ENCODE results near the gene SP1. TPM values are rescaled to one million over a fixed set of nuclear protein-coding genes. Genes with fewer than 3 reads are reported as not detected.
"Not testable (repeated sequence)": the region's sequence is repeated elsewhere in the genome, so short reads cannot be mapped to it uniquely, and the experiment has no call there.

The SP1 gene
- total RNA-seq, 4 donors from 2014 or later, result 82.5 to 122 (median 111) TPM

- Histone ChIP-seq H3K9me3 (no peaks in the 10 kb centered on the region), H3K27me3 (no peaks in the 10 kb centered on the region), H3K27ac (no peak overlapping the region), H3K4me1 (peaks cover 11% of the 10 kb centered on the region), H3K4me3 (no peak overlapping the region), H3K36me3 (no peaks in the 10 kb centered on the region)
- 58% methylated on average over 21 of the region's 21 CpGs for WGBS
- no peak for TF ChIP-seq POLR2A (IDR thresholded peaks at IDR 0.05)
- TF ChIP-seq POLR2AphosphoS5 (IDR thresholded peaks at IDR 0.05), result no peak
- TF ChIP-seq, protein P1, sequence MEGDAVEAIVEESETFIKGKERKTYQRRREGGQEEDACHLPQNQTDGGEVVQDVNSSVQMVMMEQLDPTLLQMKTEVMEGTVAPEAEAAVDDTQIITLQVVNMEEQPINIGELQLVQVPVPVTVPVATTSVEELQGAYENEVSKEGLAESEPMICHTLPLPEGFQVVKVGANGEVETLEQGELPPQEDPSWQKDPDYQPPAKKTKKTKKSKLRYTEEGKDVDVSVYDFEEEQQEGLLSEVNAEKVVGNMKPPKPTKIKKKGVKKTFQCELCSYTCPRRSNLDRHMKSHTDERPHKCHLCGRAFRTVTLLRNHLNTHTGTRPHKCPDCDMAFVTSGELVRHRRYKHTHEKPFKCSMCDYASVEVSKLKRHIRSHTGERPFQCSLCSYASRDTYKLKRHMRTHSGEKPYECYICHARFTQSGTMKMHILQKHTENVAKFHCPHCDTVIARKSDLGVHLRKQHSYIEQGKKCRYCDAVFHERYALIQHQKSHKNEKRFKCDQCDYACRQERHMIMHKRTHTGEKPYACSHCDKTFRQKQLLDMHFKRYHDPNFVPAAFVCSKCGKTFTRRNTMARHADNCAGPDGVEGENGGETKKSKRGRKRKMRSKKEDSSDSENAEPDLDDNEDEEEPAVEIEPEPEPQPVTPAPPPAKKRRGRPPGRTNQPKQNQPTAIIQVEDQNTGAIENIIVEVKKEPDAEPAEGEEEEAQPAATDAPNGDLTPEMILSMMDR (IDR thresholded peaks at IDR 0.05), result peak; percentile 82
- TF ChIP-seq EP300 (IDR thresholded peaks at IDR 0.05), result no peak
- DNase-seq (ENCODE audit: low spot score in 2 of 2), result peak; percentile 90 to 92
Measured at GRCh38 chr12:53352331-53353256, 27.4 kb upstream of the SP1 start.

DNA sequence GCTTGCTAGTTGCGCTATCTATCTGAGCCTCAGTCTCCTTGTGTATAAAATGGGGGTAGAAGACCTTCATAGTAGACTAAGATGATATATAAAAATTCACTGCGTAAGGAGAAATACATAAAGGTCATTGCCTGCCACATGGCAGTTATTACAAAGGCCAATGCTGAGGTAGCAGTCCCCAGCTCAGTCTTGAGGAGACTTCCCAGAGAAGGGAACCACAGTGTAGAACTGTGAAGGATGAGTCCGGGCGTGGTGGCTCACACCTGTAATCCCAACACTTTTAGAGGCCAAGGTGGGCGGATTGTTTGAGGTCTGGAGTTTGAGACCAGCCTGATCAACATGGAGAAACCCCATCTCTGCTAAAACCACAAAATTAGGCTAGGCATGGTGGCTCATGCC is 26.7 kb upstream of the SP1 start:
- H3K27ac ChIP-seq, result no peak overlapping the region

GRCh38 chr12:53355121-53355520 is 24.9 kb upstream of the SP1 start:
- no peaks in the 10 kb centered on the region for H3K36me3 ChIP-seq
- peaks cover 11% of the 10 kb centered on the region for H3K4me1 ChIP-seq
- TF ChIP-seq EP300 (IDR thresholded peaks at IDR 0.05) (no peak), POLR2A (IDR thresholded peaks at IDR 0.05) (no peak), POLR2AphosphoS5 (IDR thresholded peaks at IDR 0.05) (no peak)
- TF ChIP-seq, protein P1 (IDR thresholded peaks at IDR 0.05), result no peak
- no peak for DNase-seq (ENCODE audit: low spot score in 2 of 2)
- no peak overlapping the region for H3K4me3 ChIP-seq
- 69% methylated on average over 3 of the region's 3 CpGs for WGBS
- no peaks in the 10 kb centered on the region for H3K9me3 ChIP-seq
- no peaks in the 10 kb centered on the region for H3K27me3 ChIP-seq
- H3K27ac ChIP-seq, result no peak overlapping the region

More for the DNA sequence above, 26.7 kb upstream of the SP1 start:
- Histone ChIP-seq H3K27me3 (no peaks in the 10 kb centered on the region), H3K36me3 (no peaks in the 10 kb centered on the region), H3K4me1 (peaks cover 11% of the 10 kb centered on the region), H3K9me3 (no peaks in the 10 kb centered on the region), H3K4me3 (no peak overlapping the region)
- no peak for DNase-seq (ENCODE audit: low spot score in 2 of 2)
- WGBS, result 88% methylated on average over 5 of the region's 5 CpGs
- TF ChIP-seq POLR2AphosphoS5 (IDR thresholded peaks at IDR 0.05), result no peak
- TF ChIP-seq, protein P1 (IDR thresholded peaks at IDR 0.05), result no peak
- no peak for TF ChIP-seq POLR2A (IDR thresholded peaks at IDR 0.05)
- no peak for TF ChIP-seq EP300 (IDR thresholded peaks at IDR 0.05)

DNA sequence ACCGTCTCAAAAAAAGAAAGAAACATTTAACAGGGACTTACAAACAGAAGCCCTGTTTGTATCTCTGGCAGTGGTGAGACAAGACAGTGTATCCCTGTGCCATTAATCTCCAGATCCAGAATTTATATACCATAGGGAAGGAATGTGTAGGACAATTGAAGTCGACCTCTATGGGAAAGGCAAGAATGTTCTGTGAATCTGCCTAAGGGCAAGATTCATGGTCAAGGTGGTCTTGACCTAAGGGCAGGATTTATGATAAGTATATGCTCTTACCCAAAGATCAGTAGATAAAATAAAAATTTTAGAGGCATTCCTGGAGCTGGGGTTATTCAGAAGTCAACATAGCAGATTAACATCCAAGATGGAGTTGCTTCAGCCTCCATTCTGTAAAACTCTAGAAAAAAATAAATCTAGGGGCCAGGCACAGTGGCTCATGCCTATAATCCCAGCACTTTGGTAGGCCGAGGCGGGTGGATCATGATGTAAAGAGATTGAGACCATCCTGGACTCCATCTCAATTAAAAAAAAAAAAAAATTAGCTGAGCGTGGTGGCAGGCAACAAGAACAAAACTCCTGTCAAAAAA is 21.0 kb upstream of the SP1 start:
- H3K9me3 ChIP-seq, result no peaks in the 10 kb centered on the region
- H3K27me3 ChIP-seq, result no peaks in the 10 kb centered on the region
- no peak for TF ChIP-seq POLR2A (IDR thresholded peaks at IDR 0.05)
- no peaks in the 10 kb centered on the region for H3K4me1 ChIP-seq
- 81% methylated on average over 5 of the region's 5 CpGs for WGBS
- DNase-seq (ENCODE audit: low spot score in 2 of 2), result no peak
- H3K27ac ChIP-seq, result no peak overlapping the region
- H3K36me3 ChIP-seq, result no peaks in the 10 kb centered on the region
- no peak overlapping the region for H3K4me3 ChIP-seq

DNA sequence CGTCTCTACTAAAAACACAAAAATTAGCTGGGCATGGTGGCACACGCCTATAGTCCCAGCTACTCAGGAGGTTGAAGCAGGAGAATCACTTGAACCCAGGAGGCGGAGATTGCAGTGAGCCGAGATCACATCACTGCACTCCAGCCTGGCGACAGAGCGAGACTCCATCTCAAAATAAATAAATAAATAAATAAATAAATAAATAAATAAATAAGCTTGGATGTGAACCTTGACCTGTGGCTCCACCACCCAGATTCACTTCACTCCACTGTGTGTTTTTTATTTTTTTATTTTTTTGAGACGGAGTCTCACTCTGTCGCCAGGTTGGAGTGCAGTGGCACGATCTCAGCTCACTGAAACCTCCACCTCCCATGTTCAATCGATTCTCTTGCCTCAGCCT is 18.3 kb upstream of the SP1 start:
- H3K27me3 ChIP-seq; H3K27ac ChIP-seq; H3K4me3 ChIP-seq; H3K36me3 ChIP-seq; DNase-seq (ENCODE audit: low spot score in 2 of 2); H3K4me1 ChIP-seq; H3K9me3 ChIP-seq: not testable (repeated sequence)
- WGBS, result 91% methylated on average over 10 of the region's 10 CpGs

- Histone ChIP-seq H3K27ac (peak overlapping the region; percentile 1), H3K4me1 (peaks cover 18% of the 10 kb centered on the region), H3K36me3 (no peaks in the 10 kb centered on the region), H3K4me3 (no peak overlapping the region), H3K9me3 (no peaks in the 10 kb centered on the region), H3K27me3 (no peaks in the 10 kb centered on the region)
- WGBS, result 80% methylated on average over 4 of the region's 4 CpGs
- DNase-seq (ENCODE audit: low spot score in 2 of 2), result no peak
- TF ChIP-seq, protein P1 (IDR thresholded peaks at IDR 0.05), result no peak
- TF ChIP-seq POLR2A (IDR thresholded peaks at IDR 0.05) (no peak), POLR2AphosphoS5 (IDR thresholded peaks at IDR 0.05) (no peak), EP300 (IDR thresholded peaks at IDR 0.05) (no peak)
Measured at GRCh38 chr12:53365245-53365904, 14.6 kb upstream of the SP1 start.

DNA sequence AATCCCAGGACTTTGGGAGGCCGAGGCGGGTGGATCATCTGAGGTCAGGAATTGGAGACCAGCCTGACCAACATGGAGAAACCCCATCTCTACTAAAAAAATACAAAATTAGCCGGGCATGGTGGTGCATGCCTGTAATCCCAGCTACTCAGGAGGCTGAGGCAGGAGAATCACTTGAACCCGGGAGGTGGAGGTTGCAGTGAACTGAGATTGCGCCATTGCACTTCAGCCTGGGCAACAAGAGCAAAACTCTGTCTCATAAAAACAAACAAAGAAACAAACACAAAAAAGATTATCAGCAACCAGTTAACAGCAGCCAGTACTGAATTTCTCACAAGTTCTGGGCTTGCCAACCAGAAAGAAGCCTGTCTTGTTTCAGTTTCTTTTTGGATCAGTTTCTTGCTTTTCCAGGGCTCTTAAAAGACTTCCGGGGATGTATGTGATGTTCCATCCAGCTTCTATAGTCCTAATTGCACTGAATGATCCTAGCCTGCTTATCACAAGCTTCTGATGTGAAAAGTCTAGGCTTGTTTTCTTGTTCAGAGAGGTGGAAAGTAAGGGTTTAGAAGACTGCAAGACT is 6.3 kb upstream of the SP1 start:
- WGBS, result 56% methylated on average over 6 of the region's 6 CpGs
- H3K4me3 ChIP-seq; DNase-seq (ENCODE audit: low spot score in 2 of 2); H3K27me3 ChIP-seq; H3K9me3 ChIP-seq; H3K36me3 ChIP-seq: not testable (repeated sequence)
- H3K27ac ChIP-seq, result peak overlapping the region; percentile 32
- H3K4me1 ChIP-seq, result peaks cover 49% of the 10 kb centered on the region

- H3K4me3 ChIP-seq; H3K27me3 ChIP-seq; H3K9me3 ChIP-seq; DNase-seq (ENCODE audit: low spot score in 2 of 2); H3K36me3 ChIP-seq: not testable (repeated sequence)
- peak overlapping the region; percentile 32 for H3K27ac ChIP-seq
- 83% methylated on average over 14 of the region's 14 CpGs for WGBS
- peaks cover 49% of the 10 kb centered on the region for H3K4me1 ChIP-seq
Measured at GRCh38 chr12:53374277-53374676, 5.7 kb upstream of the SP1 start.

Measured in suprapubic skin (tissue), 4 donors.